ENCODE results near the gene FAXDC2.

GRCh38 chr5:154851351-154851750, 948 bp upstream of the FAXDC2 start:
- TF ChIP-seq, protein P1, sequence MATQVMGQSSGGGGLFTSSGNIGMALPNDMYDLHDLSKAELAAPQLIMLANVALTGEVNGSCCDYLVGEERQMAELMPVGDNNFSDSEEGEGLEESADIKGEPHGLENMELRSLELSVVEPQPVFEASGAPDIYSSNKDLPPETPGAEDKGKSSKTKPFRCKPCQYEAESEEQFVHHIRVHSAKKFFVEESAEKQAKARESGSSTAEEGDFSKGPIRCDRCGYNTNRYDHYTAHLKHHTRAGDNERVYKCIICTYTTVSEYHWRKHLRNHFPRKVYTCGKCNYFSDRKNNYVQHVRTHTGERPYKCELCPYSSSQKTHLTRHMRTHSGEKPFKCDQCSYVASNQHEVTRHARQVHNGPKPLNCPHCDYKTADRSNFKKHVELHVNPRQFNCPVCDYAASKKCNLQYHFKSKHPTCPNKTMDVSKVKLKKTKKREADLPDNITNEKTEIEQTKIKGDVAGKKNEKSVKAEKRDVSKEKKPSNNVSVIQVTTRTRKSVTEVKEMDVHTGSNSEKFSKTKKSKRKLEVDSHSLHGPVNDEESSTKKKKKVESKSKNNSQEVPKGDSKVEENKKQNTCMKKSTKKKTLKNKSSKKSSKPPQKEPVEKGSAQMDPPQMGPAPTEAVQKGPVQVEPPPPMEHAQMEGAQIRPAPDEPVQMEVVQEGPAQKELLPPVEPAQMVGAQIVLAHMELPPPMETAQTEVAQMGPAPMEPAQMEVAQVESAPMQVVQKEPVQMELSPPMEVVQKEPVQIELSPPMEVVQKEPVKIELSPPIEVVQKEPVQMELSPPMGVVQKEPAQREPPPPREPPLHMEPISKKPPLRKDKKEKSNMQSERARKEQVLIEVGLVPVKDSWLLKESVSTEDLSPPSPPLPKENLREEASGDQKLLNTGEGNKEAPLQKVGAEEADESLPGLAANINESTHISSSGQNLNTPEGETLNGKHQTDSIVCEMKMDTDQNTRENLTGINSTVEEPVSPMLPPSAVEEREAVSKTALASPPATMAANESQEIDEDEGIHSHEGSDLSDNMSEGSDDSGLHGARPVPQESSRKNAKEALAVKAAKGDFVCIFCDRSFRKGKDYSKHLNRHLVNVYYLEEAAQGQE (IDR thresholded peaks at IDR 0.05; ENCODE audit: insufficient replicate concordance, low read depth) = no peak
- TF ChIP-seq, protein P2, sequence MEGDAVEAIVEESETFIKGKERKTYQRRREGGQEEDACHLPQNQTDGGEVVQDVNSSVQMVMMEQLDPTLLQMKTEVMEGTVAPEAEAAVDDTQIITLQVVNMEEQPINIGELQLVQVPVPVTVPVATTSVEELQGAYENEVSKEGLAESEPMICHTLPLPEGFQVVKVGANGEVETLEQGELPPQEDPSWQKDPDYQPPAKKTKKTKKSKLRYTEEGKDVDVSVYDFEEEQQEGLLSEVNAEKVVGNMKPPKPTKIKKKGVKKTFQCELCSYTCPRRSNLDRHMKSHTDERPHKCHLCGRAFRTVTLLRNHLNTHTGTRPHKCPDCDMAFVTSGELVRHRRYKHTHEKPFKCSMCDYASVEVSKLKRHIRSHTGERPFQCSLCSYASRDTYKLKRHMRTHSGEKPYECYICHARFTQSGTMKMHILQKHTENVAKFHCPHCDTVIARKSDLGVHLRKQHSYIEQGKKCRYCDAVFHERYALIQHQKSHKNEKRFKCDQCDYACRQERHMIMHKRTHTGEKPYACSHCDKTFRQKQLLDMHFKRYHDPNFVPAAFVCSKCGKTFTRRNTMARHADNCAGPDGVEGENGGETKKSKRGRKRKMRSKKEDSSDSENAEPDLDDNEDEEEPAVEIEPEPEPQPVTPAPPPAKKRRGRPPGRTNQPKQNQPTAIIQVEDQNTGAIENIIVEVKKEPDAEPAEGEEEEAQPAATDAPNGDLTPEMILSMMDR (IDR thresholded peaks at IDR 0.05; ENCODE audit: insufficient read depth, low read length) = no peak

Measured in HL-60 (cell line).